GM23248 (cell line): Measurements from ENCODE around the gene CYP2C19. TPM values are rescaled to one million over a fixed set of nuclear protein-coding genes. Genes with fewer than 3 reads are reported as not detected.
"Not testable (repeated sequence)": the region's sequence is repeated elsewhere in the genome, so short reads cannot be mapped to it uniquely, and the experiment has no call there.

Experiments used
- DNase-seq: peaks from one replicate; pipeline ENCODE4 v3.0.0-alpha.2; 2015
- H2AFZ ChIP-seq: fragments of 200-600 bp; sonication (generic); 2 replicates; pipeline ENCODE4 v1.6.1; 2016; ENCODE audit warnings: antibody characterized with exemption
- H3F3A ChIP-seq: fragments of 200-600 bp; sonication (generic); 2 replicates; pipeline ENCODE4 v1.6.1; 2016; ENCODE audit warnings: mild to moderate bottlenecking, antibody characterized with exemption, mixed run types; ENCODE audit not compliant: insufficient read depth
- H3K27ac ChIP-seq: fragments of 200-600 bp; sonication (generic); 2 replicates; pipeline ENCODE4 v1.5.1; 2016; ENCODE audit warnings: mild to moderate bottlenecking
- H3K27me3 ChIP-seq: fragments of 200-600 bp; sonication (generic); replicated peaks from 2 replicates; pipeline ENCODE4 v1.6.1; 2016; ENCODE audit warnings: mild to moderate bottlenecking; ENCODE audit not compliant: insufficient read depth
- H3K36me3 ChIP-seq: fragments of 200-600 bp; sonication (generic); 2 replicates; pipeline ENCODE4 v1.6.1; 2016; ENCODE audit warnings: low read depth, mild to moderate bottlenecking
- H3K4me1 ChIP-seq: fragments of 200-600 bp; sonication (generic); 2 replicates; pipeline ENCODE4 v1.6.1; 2016; ENCODE audit warnings: mild to moderate bottlenecking; ENCODE audit not compliant: insufficient read depth
- H3K4me2 ChIP-seq: fragments of 200-600 bp; sonication (generic); one replicate; pipeline ENCODE4 v1.6.1; 2016; ENCODE audit warnings: mild to moderate bottlenecking; ENCODE audit not compliant: unreplicated experiment
- H3K4me3 ChIP-seq: fragments of 200-600 bp; sonication (generic); 2 replicates; pipeline ENCODE4 v1.5.1; 2016; ENCODE audit warnings: mild to moderate bottlenecking
- H3K79me2 ChIP-seq: fragments of 200-600 bp; sonication (generic); 2 replicates; pipeline ENCODE4 v1.6.1; 2016; ENCODE audit warnings: mild to moderate bottlenecking; ENCODE audit not compliant: insufficient read depth
- H3K9ac ChIP-seq: fragments of 200-600 bp; sonication (generic); 2 replicates; pipeline ENCODE4 v1.6.1; 2016; ENCODE audit warnings: mild to moderate bottlenecking
- H3K9me2 ChIP-seq: fragments of 200-600 bp; sonication (generic); 2 replicates; pipeline ENCODE4 v1.6.1; 2016; ENCODE audit warnings: mixed run types, mild to moderate bottlenecking, moderate library complexity; ENCODE audit not compliant: insufficient read depth
- H3K9me3 ChIP-seq: fragments of 200-600 bp; sonication (generic); one replicate; pipeline ENCODE4 v1.6.1; 2017; ENCODE audit warnings: low read depth
- H4K20me1 ChIP-seq: fragments of 200-600 bp; sonication (generic); 2 replicates; pipeline ENCODE4 v1.6.0; 2016; ENCODE audit not compliant: insufficient read depth
- EZH2 ChIP-seq: fragments of 200-600 bp; sonication (generic); IDR thresholded peaks from 2 replicates; pipeline ENCODE4 v1.6.1; 2018; ENCODE audit warnings: antibody characterized with exemption, mild to moderate bottlenecking; ENCODE audit not compliant: insufficient read depth, poor library complexity, severe bottlenecking
- EZH2phosphoT487 ChIP-seq: fragments of 200-600 bp; sonication (generic); IDR thresholded peaks from 2 replicates; pipeline ENCODE4 v1.6.1; 2018; ENCODE audit warnings: antibody characterized with exemption, moderate library complexity, mild to moderate bottlenecking, low read depth; ENCODE audit not compliant: insufficient read depth
- WGBS, 2 experiments: methylation state at CpG; one replicate each; pipeline ENCODE4 v1.1.6; 2015 to 2017; ENCODE audit warnings: low lambda C conversion rate in 2 of 2, low coverage in 1 of 2; ENCODE audit errors: missing lambda C conversion rate in 2 of 2; 5-methylcytosine and 5-hydroxymethylcytosine counted together
- in situ Hi-C: fragments of 300-500 bp; cut with MboI; formaldehyde crosslinking; loops from 2 replicates; pipeline ENCODE4 v1.15.0; 2020
- polyA plus RNA-seq: library from polyadenylated mRNA; unstranded; fragments of >200 nt; fragmentation: Nextera tagmentation; extraction: Ambion mirVana; gene quantifications from 2 replicates; pipeline ENCODE4 v1.2.1, GENCODE V29; 2016
- total RNA-seq: library from RNA; depleted of rRNA; stranded (reverse); fragments of >200 nt; shearing (Covaris generic); gene quantifications from 2 replicates; pipeline ENCODE4 v1.2.3, GENCODE V29; 2014

Gene CYP2C19
- total and polyA plus RNA-seq, 2 experiments from 2014 or later, result not detected

GRCh38 chr10:94780844-94781243 is 18.4 kb downstream of the CYP2C19 start:
- H3K4me1 ChIP-seq, result no peaks in the 10 kb centered on the region
- H3K36me3 ChIP-seq, result no peaks in the 10 kb centered on the region
- 0 to 10% methylated on average over 1 of the region's 1 CpG for WGBS, 2 experiments
- H3K79me2 ChIP-seq, result no peaks in the 10 kb centered on the region
- H3K27me3 ChIP-seq, result no peaks in the 10 kb centered on the region
- DNase-seq, result no peak
- H3F3A ChIP-seq, result no peaks in the 10 kb centered on the region
- H3K9me2 ChIP-seq, result no peaks in the 10 kb centered on the region
- H2AFZ ChIP-seq, result no peak overlapping the region
- H4K20me1 ChIP-seq, result no peaks in the 10 kb centered on the region
- no peak overlapping the region for H3K4me3 ChIP-seq
- TF ChIP-seq EZH2phosphoT487 (no peak), EZH2 (no peak)
- H3K4me2 ChIP-seq, result no peak overlapping the region
- no peak overlapping the region for H3K27ac ChIP-seq
- in situ Hi-C loops, result no loop called here
- H3K9ac ChIP-seq, result no peak overlapping the region
- no peaks in the 10 kb centered on the region for H3K9me3 ChIP-seq

GRCh38 chr10:94784256-94784655 is 21.8 kb downstream of the CYP2C19 start:
- no peaks in the 10 kb centered on the region for H3K4me1 ChIP-seq
- H3K4me2 ChIP-seq, result no peak overlapping the region
- H3F3A ChIP-seq, result no peaks in the 10 kb centered on the region
- in situ Hi-C loops, result no loop called here
- H4K20me1 ChIP-seq, result no peaks in the 10 kb centered on the region
- no peak overlapping the region for H3K9ac ChIP-seq
- no peak for DNase-seq
- no peaks in the 10 kb centered on the region for H3K79me2 ChIP-seq
- H3K9me3 ChIP-seq, result no peaks in the 10 kb centered on the region
- no peaks in the 10 kb centered on the region for H3K36me3 ChIP-seq
- H3K27ac ChIP-seq, result no peak overlapping the region
- H2AFZ ChIP-seq, result no peak overlapping the region
- TF ChIP-seq EZH2phosphoT487 (no peak), EZH2 (no peak)
- H3K27me3 ChIP-seq, result no peaks in the 10 kb centered on the region
- H3K4me3 ChIP-seq, result no peak overlapping the region
- H3K9me2 ChIP-seq, result no peaks in the 10 kb centered on the region

GRCh38 chr10:94785211-94785610 is 22.7 kb downstream of the CYP2C19 start:
- H3K4me2 ChIP-seq, result no peak overlapping the region
- no peak for DNase-seq

DNA sequence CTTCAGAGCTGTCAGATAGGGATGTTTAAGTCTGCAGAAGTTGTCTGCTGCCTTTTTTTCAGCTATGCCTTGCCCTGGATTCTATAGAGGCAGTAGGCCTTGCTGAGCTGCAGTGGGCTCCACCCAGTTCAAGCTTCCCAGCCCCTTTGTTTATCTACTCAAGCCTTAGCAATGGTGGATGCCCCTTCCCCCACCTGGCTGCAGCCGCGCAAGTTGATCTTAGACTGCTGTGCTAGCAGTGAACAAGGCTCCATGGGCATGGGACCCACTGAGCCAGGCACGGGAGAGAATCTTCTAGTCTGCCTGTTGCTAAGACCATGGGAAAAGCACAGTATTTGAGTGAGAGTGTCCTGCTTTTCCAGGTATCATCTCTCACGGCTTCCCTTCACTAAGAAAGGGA is 38.1 kb downstream of the CYP2C19 start:
- whole genome bisulfite sequencing, 2 experiments, result 35 to 47% methylated on average over 4 of the region's 4 CpGs
- H3K27me3 ChIP-seq, H3K4me1 ChIP-seq, H3K4me3 ChIP-seq, H3F3A ChIP-seq, DNase-seq, H3K9me3 ChIP-seq, H3K27ac ChIP-seq, H3K4me2 ChIP-seq, H3K9ac ChIP-seq, H3K79me2 ChIP-seq, H2AFZ ChIP-seq, H3K36me3 ChIP-seq, in situ Hi-C loops, H3K9me2 ChIP-seq, H4K20me1 ChIP-seq: not testable (repeated sequence)

More at GRCh38 chr10:94785211-94785610, 22.7 kb downstream of the CYP2C19 start:
- 3 to 5% methylated on average over 2 of the region's 2 CpGs for WGBS, 2 experiments
- no peak overlapping the region for H3K4me3 ChIP-seq
- H3K27ac ChIP-seq, result no peak overlapping the region
- H4K20me1 ChIP-seq, result no peaks in the 10 kb centered on the region
- no peaks in the 10 kb centered on the region for H3K4me1 ChIP-seq
- H3K9ac ChIP-seq, result no peak overlapping the region
- H3F3A ChIP-seq, result no peaks in the 10 kb centered on the region
- no peaks in the 10 kb centered on the region for H3K9me2 ChIP-seq
- in situ Hi-C loops, result no loop called here
- H3K79me2 ChIP-seq, result no peaks in the 10 kb centered on the region
- H3K27me3 ChIP-seq, result no peaks in the 10 kb centered on the region
- no peaks in the 10 kb centered on the region for H3K9me3 ChIP-seq
- H2AFZ ChIP-seq, result no peak overlapping the region
- no peaks in the 10 kb centered on the region for H3K36me3 ChIP-seq
- TF ChIP-seq EZH2, result no peak

DNA sequence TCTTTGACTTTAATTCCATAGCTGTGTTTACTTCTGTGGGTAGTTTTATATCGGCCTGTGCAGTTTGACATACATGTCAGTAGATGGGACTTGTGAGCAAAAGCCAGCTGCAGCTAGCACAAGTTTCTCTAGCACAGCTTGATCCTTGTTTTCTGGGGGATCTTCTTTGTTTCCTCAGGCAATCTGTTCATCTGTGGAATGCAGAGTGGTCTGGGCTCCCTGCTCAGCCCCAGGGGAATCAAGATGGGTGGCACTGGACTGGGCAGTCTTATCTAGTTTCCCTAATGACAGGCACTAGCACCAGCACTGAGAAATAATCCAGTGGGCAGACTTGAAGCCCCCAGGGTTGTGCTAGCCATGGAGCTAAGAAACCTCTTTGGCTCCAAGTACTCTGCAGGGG is 40.8 kb downstream of the CYP2C19 start:
- H3K4me2 ChIP-seq, result no peak overlapping the region
- WGBS, 2 experiments, result 8 to 19% methylated on average over 1 of the region's 1 CpG

GRCh38 chr10:94830025-94830424 is 67.5 kb downstream of the CYP2C19 start:
- H3K4me1 ChIP-seq, H3K9me2 ChIP-seq, H4K20me1 ChIP-seq, H3F3A ChIP-seq, H3K27ac ChIP-seq, H3K9me3 ChIP-seq, H3K79me2 ChIP-seq, H3K9ac ChIP-seq, H2AFZ ChIP-seq, DNase-seq, H3K27me3 ChIP-seq, in situ Hi-C loops, H3K4me3 ChIP-seq, H3K4me2 ChIP-seq, H3K36me3 ChIP-seq: not testable (repeated sequence)
- 50 to 61% methylated on average over 9 to 13 of the region's 13 CpGs for WGBS, 2 experiments

More for the DNA sequence above, 40.8 kb downstream of the CYP2C19 start:
- no peaks in the 10 kb centered on the region for H3K9me2 ChIP-seq
- H3F3A ChIP-seq, result no peaks in the 10 kb centered on the region
- H3K4me1 ChIP-seq, result no peaks in the 10 kb centered on the region
- H3K27ac ChIP-seq, result no peak overlapping the region
- in situ Hi-C loops, result no loop called here
- DNase-seq, result no peak
- no peak overlapping the region for H2AFZ ChIP-seq
- no peak overlapping the region for H3K4me3 ChIP-seq
- no peaks in the 10 kb centered on the region for H3K79me2 ChIP-seq
- no peaks in the 10 kb centered on the region for H3K27me3 ChIP-seq
- TF ChIP-seq EZH2phosphoT487 (no peak), EZH2 (no peak)
- H3K9ac ChIP-seq, result no peak overlapping the region
- no peaks in the 10 kb centered on the region for H3K9me3 ChIP-seq
- no peaks in the 10 kb centered on the region for H3K36me3 ChIP-seq
- H4K20me1 ChIP-seq, result no peaks in the 10 kb centered on the region
